GM19351 (cell line): ENCODE data around the gene TMEM258.

Source experiments
- ATAC-seq: cut with Tn5 transposase; IDR thresholded peaks from one replicate; pipeline ENCODE4 v1.9.1; 2021; ENCODE audit warnings: mild to moderate bottlenecking, moderate library complexity; ENCODE audit not compliant: unreplicated experiment

The TMEM258 gene

GRCh38 chr11:61744609-61745156 lies 47.7 kb downstream of the TMEM258 start:
- ATAC-seq: no peak

GRCh38 chr11:61744181-61744580 lies 48.2 kb downstream of the TMEM258 start:
- no peak for ATAC-seq

- ATAC-seq: no peak
These were observed 48.8 kb downstream of the TMEM258 start for GRCh38 chr11:61743486-61744095.

GRCh38 chr11:61742391-61742790 lies 50.0 kb downstream of the TMEM258 start:
- ATAC-seq: no peak

GRCh38 chr11:61739966-61740365 lies 52.4 kb downstream of the TMEM258 start:
- no peak for ATAC-seq

- no peak for ATAC-seq
These were observed 53.0 kb downstream of the TMEM258 start for GRCh38 chr11:61739413-61739812.
